Measurements from ENCODE around the gene PFN3.

DNA sequence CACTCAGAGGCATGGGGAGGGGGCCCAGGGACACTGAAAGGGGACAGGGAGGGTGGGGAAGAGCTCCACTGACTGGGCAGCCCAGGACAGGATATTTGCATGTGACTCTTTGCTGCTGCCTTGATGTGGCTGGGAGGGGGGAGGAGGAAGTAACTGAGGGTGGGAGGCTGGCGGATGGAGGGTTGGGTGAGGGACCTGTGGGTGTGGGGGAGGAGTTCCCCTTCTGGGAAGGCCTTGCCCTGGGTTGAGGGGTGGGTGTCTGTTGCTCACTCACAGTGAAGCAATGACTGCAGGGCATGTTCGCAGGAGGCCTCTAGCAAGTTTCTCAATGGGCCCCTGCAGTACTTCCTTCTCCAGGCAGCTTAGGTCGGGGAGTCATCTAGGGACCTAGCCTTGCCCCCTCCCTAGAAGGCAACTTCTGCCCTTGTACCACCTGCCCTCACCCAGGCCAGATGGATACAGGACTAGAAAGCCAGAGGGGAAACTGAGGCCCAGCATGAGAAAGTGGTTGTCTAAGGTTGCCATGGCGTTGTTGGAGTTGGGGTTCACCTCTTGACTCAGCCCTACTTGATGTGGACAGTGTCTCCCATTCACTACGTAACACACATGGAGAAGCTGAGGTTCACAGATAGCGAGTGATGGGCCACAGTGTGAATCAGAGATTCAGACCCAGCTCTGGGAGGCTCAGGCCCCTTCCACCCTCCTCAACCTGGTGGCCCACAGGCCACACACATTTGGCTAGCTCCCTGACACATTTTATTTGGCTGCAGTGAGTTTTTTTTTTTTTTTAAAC lies 29.0 kb upstream of the PFN3 start:
- TF ChIP-seq CTCF (IDR thresholded peaks at IDR 0.05), result no peak
- TF ChIP-seq POLR2A (IDR thresholded peaks at IDR 0.05), result no peak
